Right renal pelvis (tissue), 4 donors: ENCODE results near the gene FSTL1. TPM values are rescaled to one million over a fixed set of nuclear protein-coding genes. Genes with fewer than 3 reads are reported as not detected.

Experiments used
- DNase-seq, 4 donors: peaks; one replicate each; pipeline ENCODE4 v3.0.0-alpha.2; 2013; ENCODE audit warnings: low read depth in 4 of 4, low spot score in 3 of 4, missing footprints in 1 of 4
- polyA plus RNA-seq, 4 donors: library from polyadenylated mRNA; unstranded; fragments of 120-200 nt; gene quantifications; one replicate each; pipeline ENCODE4 v1.2.1, GENCODE V29; 2013; ENCODE audit not compliant: insufficient read length in 4 of 4

FSTL1 gene
- polyA plus RNA-seq, 4 donors: 489 to 594 (median 561) TPM

DNA sequence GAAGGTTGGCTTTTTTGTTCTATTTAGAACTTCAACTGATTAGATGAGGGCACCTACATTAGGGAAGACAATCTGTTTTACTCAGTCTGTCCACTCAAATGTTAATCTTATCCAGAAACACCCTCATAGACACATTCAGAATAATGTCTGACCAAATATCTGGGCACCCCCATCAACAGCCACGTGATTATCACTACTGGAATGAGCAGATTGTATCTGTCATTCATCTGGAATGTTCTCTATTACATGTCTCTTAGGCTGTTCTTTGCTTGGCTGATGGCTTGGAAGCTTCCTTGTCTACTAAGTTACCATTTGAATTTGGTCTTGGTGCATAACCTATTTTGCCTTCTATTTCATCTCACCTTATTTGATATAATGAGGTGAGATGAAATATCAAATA is 86.0 kb downstream of the FSTL1 start:
- DNase-seq: no peak

DNA sequence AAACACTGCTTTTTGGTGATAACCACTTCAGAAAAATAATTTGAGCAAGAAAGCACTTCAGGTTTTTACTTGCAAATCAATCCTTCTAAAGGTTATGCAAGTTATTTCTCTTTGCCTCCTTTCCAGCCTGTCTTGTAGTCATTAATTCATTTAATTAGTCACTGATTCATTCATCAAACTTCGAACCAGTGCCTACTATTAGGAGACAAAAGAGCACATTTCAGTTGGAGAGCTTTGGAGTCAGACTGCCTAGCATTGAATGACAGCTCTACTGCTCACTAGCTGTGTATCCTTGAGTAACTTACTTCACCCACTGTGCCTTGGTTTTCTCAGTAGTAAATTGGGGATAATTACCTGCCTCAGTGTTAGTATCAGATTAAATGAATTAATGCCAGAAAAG is 86.7 kb downstream of the FSTL1 start:
- no peak for DNase-seq

- no peak for DNase-seq
These were observed 93.0 kb downstream of the FSTL1 start for GRCh38 chr3:120357807-120358206.

GRCh38 chr3:120355486-120355885 is 95.3 kb downstream of the FSTL1 start:
- DNase-seq: no peak

GRCh38 chr3:120353463-120353862 is 97.3 kb downstream of the FSTL1 start:
- no peak for DNase-seq

DNA sequence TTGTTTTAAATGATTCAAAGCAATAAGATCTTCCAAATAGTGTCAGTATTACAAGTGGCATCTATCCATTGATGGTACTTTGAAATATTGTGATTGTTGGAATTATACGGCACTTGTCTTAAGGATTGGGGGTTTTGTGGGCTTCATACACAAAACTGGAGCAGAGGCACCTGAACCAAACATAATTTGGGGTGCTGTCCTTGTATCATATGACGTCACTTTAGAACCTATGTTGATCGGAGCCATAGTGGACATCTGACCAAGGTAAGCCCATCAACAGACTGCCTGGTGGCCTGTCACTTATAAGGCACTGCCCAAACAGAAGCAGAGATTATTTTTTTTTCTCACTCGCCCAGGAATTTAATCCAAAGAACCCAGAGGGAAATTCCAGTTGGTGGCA is 98.8 kb downstream of the FSTL1 start:
- no peak for DNase-seq

- DNase-seq: no peak
These were observed 100.3 kb downstream of the FSTL1 start for GRCh38 chr3:120350401-120350941.

GRCh38 chr3:120349855-120350125 is 101.0 kb downstream of the FSTL1 start:
- DNase-seq: peak in 1 of 4 donors; percentile 16

DNA sequence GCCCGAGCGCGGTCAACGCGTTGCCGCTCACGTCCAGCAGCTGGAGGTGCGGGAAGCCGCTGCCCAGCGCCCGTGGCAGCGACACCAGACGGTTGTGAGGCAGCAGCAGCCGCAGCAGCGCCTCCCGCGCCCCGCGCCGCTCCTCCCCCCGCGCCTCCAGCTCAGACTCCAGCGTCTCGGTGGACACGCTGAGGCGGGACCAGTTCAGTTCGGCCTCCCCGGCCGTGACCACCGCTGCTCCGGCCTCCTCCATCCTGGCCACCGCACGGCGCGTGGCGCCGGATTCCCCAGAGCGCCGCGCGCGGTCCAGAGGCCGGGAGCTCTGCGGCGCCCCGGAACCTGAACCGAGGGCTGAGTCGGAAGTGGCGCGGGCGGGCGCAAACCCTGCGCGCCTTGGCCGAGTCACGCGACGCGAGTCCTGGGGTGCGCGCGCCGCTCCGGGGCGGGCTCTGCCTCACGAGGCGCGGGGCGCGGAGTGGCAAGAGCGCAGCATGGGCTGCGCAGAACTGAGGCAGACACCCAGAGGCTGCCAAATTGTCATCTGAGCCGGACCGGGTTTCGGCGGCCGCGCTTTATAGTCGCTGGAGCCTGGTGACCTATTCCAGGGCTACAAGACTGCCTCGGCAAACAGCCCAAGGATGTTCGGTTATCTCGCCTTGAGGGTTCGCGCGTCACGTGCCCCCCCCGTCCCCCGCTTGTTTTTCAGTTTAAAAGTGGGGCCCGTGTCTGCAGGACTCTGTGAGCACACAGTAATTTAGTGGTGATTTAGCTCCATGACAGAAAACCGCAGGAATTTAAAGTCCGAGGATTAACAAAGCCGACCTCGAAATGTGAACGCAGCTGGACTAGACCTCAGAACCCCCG is 101.6 kb downstream of the FSTL1 start, which contains the start of gene LRRC58:
Gene LRRC58, minus strand, starts transcription at position 364 of the 864 bp plus-strand sequence. Its CDS starts 111 bp downstream, at position 253.
- DNase-seq: peak; percentile 85 to 88 (median 88)

DNA sequence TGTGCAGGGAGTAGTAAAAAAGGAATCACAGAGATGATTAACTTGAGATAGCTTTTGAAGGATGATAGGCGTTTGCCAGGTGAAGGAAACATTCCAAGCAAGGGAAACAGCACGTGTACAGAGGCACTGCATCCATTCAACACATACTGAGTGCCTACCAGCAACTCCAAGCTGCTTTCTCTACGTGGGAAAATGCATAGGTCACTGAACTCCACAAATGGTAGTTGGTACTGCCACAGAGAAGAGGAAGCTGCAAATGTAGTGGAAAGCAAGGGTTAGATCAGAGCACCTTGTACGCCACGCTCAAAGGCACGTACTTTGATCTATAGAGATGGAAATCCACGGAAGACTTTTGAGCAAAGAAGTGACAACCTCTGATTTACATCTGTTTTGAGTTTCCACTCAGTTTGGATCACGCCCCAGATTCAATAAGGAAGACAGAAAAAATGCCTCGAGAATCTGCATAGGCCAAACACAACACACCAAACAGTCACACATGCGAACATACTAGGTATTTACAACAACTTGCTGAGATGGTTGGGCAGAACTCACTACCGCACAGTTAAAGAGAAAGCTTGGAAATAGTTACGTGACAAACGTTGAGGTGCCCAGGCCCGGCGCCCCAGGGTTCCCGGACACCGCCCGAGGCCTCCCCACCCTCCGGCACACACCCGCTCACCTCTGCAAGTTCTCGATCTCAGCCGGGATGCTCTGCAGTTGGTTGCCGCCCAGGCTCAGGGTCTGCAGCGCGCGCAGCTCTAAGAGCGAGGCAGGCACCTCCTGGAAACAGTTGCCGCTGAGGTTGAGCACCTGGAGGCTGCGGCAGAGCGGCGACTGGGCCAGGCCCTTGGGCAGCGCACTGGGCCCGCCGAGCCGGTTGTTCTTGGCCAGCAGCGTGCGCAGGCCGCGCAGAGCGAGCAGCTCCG is 102.5 kb downstream of the FSTL1 start:
- peak in 2 of 4 donors; percentile 18 to 47 for DNase-seq

- DNase-seq: no peak
These were observed 106.4 kb downstream of the FSTL1 start for GRCh38 chr3:120344349-120344748.

Other genes starting within 250 kb of the FSTL1 start
- 1 to 10 TPM; 2.1 to 3.2 (median 3.0) TPM for gene GPR156, start 165.8 kb downstream of the FSTL1 start, polyA plus RNA-seq
- gene LRRC58, start 101.6 kb downstream of the FSTL1 start, polyA plus RNA-seq: 10 to 100 TPM; 31.2 to 39.0 (median 37.7) TPM
- gene NDUFB4, start 145.3 kb upstream of the FSTL1 start, polyA plus RNA-seq: 100 to 1,000 TPM; 194 to 217 (median 211) TPM
- gene HGD, start 231.2 kb upstream of the FSTL1 start, polyA plus RNA-seq: 10 to 100 TPM; 71.6 to 92.9 (median 75.8) TPM